Subcutaneous adipose tissue (tissue), 4 donors: Measurements from ENCODE around the gene MIGA2. TPM values are rescaled to one million over a fixed set of nuclear protein-coding genes. Genes with fewer than 3 reads are reported as not detected.

Experiments used
- CTCF ChIP-seq: fragments of 450-650 bp; IDR thresholded peaks from one replicate; pipeline ENCODE4 v1.5.1; 2016; ENCODE audit warnings: low read depth, mild to moderate bottlenecking, control low read depth, antibody characterized with exemption, moderate library complexity
- total RNA-seq, 4 donors: library from RNA; depleted of rRNA; stranded (reverse); fragments of >200 nt; gene quantifications; one replicate each; pipeline ENCODE4 v1.1.0, GENCODE V29; 2016

The MIGA2 gene
- total RNA-seq, 4 donors from 2014 or later: 8.8 to 50.5 (median 12.4) TPM

- no peak for TF ChIP-seq CTCF
These were observed 61.4 kb downstream of the MIGA2 start for GRCh38 chr9:129097671-129098306.

- TF ChIP-seq CTCF: no peak
These were observed 61.9 kb downstream of the MIGA2 start for GRCh38 chr9:129098328-129098727.

- TF ChIP-seq CTCF: no peak
These were observed 64.2 kb downstream of the MIGA2 start for GRCh38 chr9:129100383-129101169.

GRCh38 chr9:129101279-129101678, 64.9 kb downstream of the MIGA2 start:
- TF ChIP-seq CTCF: no peak

GRCh38 chr9:129102095-129102525, 65.7 kb downstream of the MIGA2 start:
- no peak for TF ChIP-seq CTCF

GRCh38 chr9:129102791-129103594, 66.6 kb downstream of the MIGA2 start:
- no peak for TF ChIP-seq CTCF

- TF ChIP-seq CTCF: no peak
These were observed 67.2 kb downstream of the MIGA2 start for GRCh38 chr9:129103595-129103965.
